Transverse colon (tissue), 4 donors: ENCODE data around the gene CASQ1. TPM values are rescaled to one million over a fixed set of nuclear protein-coding genes. Genes with fewer than 3 reads are reported as not detected.

Source experiments
- DNase-seq: peaks from one replicate; pipeline ENCODE4 v3.0.0-alpha.2; 2019
- H3K27ac ChIP-seq, 4 donors: fragments of 200-600 bp; sonication (generic); 2 replicates each; pipeline ENCODE4 v1.5.1; 2016 to 2018; ENCODE audit warnings: inconsistent platforms in 4 of 4
- H3K27me3 ChIP-seq: fragments of 200-600 bp; sonication (generic); 2 replicates; pipeline ENCODE4 v1.5.1; 2017; ENCODE audit warnings: inconsistent platforms
- H3K36me3 ChIP-seq, 4 donors: fragments of 200-600 bp; sonication (generic); 2 replicates each; pipeline ENCODE4 v1.5.1; 2017 to 2019; ENCODE audit warnings: inconsistent platforms in 4 of 4
- H3K4me1 ChIP-seq, 4 donors: fragments of 200-600 bp; sonication (generic); 2 replicates each; pipeline ENCODE4 v1.5.1; 2017 to 2020; ENCODE audit warnings: inconsistent platforms in 4 of 4
- H3K4me3 ChIP-seq, 4 donors: fragments of 200-600 bp; sonication (generic); 1 replicate in 1 of 4; 2 replicates in 3 of 4; pipeline versions ENCODE4 v1.5.1 to v1.6.1; 2017 to 2019; ENCODE audit warnings: inconsistent platforms in 4 of 4
- H3K9me3 ChIP-seq, 2 donors: fragments of 200-600 bp; sonication (generic); 2 replicates each; pipeline ENCODE4 v1.5.1; 2017 to 2019; ENCODE audit warnings: inconsistent platforms in 2 of 2
- CTCF ChIP-seq, 5 experiments: fragments of 200-600 bp in 3 of 5; fragments of 450-650 bp in 2 of 5; sonication (generic) in 3 of 5; IDR thresholded peaks; 1 replicate in 2 of 5; 2 replicates in 3 of 5; pipeline ENCODE4 v1.5.1; 2016 to 2017; ENCODE audit warnings: antibody characterized with exemption in 5 of 5, inconsistent platforms in 3 of 5, mild to moderate bottlenecking in 2 of 5, moderate library complexity in 1 of 5
- EP300 ChIP-seq: sonication (generic); formaldehyde crosslinking; IDR thresholded peaks from one replicate; pipeline ENCODE4 v1.6.1; 2017; ENCODE audit warnings: antibody characterized with exemption, low read depth
- POLR2A ChIP-seq: fragments of 450-650 bp; IDR thresholded peaks from one replicate; pipeline ENCODE4 v1.6.1; 2016; ENCODE audit warnings: antibody characterized with exemption, mild to moderate bottlenecking, moderate library complexity
- POLR2AphosphoS5 ChIP-seq, 3 donors: sonication (generic); formaldehyde crosslinking; IDR thresholded peaks; one replicate each; pipeline ENCODE4 v1.6.1; 2016; ENCODE audit warnings: antibody characterized with exemption in 3 of 3
- in situ Hi-C, 4 donors: fragments of 200-750 bp; cut with MboI; loops; one replicate each; pipeline versions ENCODE4 v1.15.0 to v1.15.1; 2017; ENCODE audit warnings: low sequenced_read_pairs in 3 of 4, low pct_ligation_motif_present in 1 of 4, low pct_unique_long_range_greater_than_20kb in 1 of 4
- intact Hi-C: fragments of 100-400 bp; cut with DNase I; formaldehyde crosslinking; loops from one replicate; pipeline ENCODE4 v1.15.1; 2023; ENCODE audit warnings: low total_unique reads
- total RNA-seq, 4 donors: library from RNA; depleted of rRNA; stranded (reverse); fragments of >200 nt; gene quantifications; one replicate each; pipeline ENCODE4 v1.1.0, GENCODE V29; 2016

Gene CASQ1
- total RNA-seq, 4 donors from 2014 or later: 0.55 to 0.95 TPM; not detected in 2

- H3K27me3 ChIP-seq: no peaks in the 10 kb centered on the region
- intact Hi-C loops (loop anchor here (5.0 kb wide), 1 partner anchor 54 kb away; no protein-coding TSS in a partner anchor), in situ Hi-C loops (loop anchor here in 1 of 4 donors (10.0 kb wide), 1 partner anchor 56 kb away; the partner anchor contains the start of gene CASQ1)
- peaks cover 0 to 22% (median under 1%) of the 10 kb centered on the region in 4 donors for H3K4me1 ChIP-seq
- DNase-seq: no peak
- H3K4me3 ChIP-seq: no peak overlapping the region
- TF ChIP-seq POLR2A: no peak
- no peak for TF ChIP-seq POLR2AphosphoS5 (IDR thresholded peaks at IDR 0.05)
- TF ChIP-seq EP300: no peak
- no peak for TF ChIP-seq CTCF (IDR thresholded peaks at IDR 0.05)
- no peaks in the 10 kb centered on the region for H3K9me3 ChIP-seq
- H3K36me3 ChIP-seq: no peaks in the 10 kb centered on the region
- peak overlapping the region in 3 of 4 donors; percentile 14 to 43 (median 21) for H3K27ac ChIP-seq
Measured at GRCh38 chr1:160251011-160251410, 60.6 kb downstream of the CASQ1 start.

Other genes with a start within 250 kb of the CASQ1 start
- gene IGSF9, start 245.0 kb upstream of the CASQ1 start, total RNA-seq: 100 to 1,000 TPM in 1 of 4 donors, 10 to 100 TPM in 3; 40.7 to 137 (median 81.3) TPM
- gene SLAMF9, start 236.3 kb upstream of the CASQ1 start, total RNA-seq: under 1 TPM in 1 of 4 donors, not detected in 3; 0.64 TPM
- gene PIGM, start 158.6 kb upstream of the CASQ1 start, total RNA-seq: 1 to 10 TPM; 3.2 to 8.2 (median 4.9) TPM
- not detected for gene KCNJ10, start 120.4 kb upstream of the CASQ1 start, total RNA-seq
- under 1 TPM in 1 of 4 donors, not detected in 3; 0.27 TPM for gene KCNJ9, start 109.0 kb upstream of the CASQ1 start, total RNA-seq
- 10 to 100 TPM; 35.9 to 89.0 (median 49.5) TPM for gene IGSF8, start 92.0 kb upstream of the CASQ1 start, total RNA-seq
- gene ATP1A2, start 74.8 kb upstream of the CASQ1 start, total RNA-seq: 10 to 100 TPM; 11.4 to 40.8 (median 23.1) TPM
- under 1 TPM in 1 of 4 donors, not detected in 3; 0.20 TPM for gene ATP1A4, start 39.0 kb upstream of the CASQ1 start, total RNA-seq
- 10 to 100 TPM; 25.8 to 92.5 (median 27.3) TPM for gene PEA15, start 14.8 kb downstream of the CASQ1 start, total RNA-seq
- 100 to 1,000 TPM; 128 to 279 (median 137) TPM for gene DCAF8, start 72.0 kb downstream of the CASQ1 start, total RNA-seq
- gene PEX19, start 94.6 kb downstream of the CASQ1 start, total RNA-seq: 10 to 100 TPM; 22.1 to 50.8 (median 32.8) TPM
- 100 to 1,000 TPM in 3 of 4 donors, 10 to 100 TPM in 1; 98.7 to 152 (median 119) TPM for gene COPA, start 152.7 kb downstream of the CASQ1 start, total RNA-seq
- 100 to 1,000 TPM in 1 of 4 donors, 10 to 100 TPM in 3; 30.6 to 101 (median 67.3) TPM for gene NCSTN, start 152.8 kb downstream of the CASQ1 start, total RNA-seq
- not detected for gene NHLH1, start 176.5 kb downstream of the CASQ1 start, total RNA-seq
- 1 to 10 TPM in 3 of 4 donors, under 1 TPM in 1; 0.20 to 3.7 (median 2.7) TPM for gene VANGL2, start 210.0 kb downstream of the CASQ1 start, total RNA-seq